Cardiac fibroblast (primary cell): ENCODE measurements around the gene MIDN.
A peak's percentile ranks its signal among the peaks of the same experiment; 100 is the strongest.

Source experiments
- DNase-seq, 2 donors: peaks; one replicate each; pipeline versions ENCODE4 v3.0.0 to v3.0.0-alpha.2; 2010; ENCODE audit warnings: low read depth in 2 of 2
- H3K4me3 ChIP-seq, 2 donors: replicated peaks in 1 of 2; 1 replicate in 1 of 2; 2 replicates in 1 of 2; pipeline ENCODE4 v1.5.1; 2011; ENCODE audit warnings: low read depth in 2 of 2, low read length in 2 of 2, mild to moderate bottlenecking in 2 of 2, moderate library complexity in 1 of 2
- CTCF ChIP-seq: IDR thresholded peaks from one replicate; pipeline ENCODE4 v1.5.1; 2011; ENCODE audit warnings: low read depth, mild to moderate bottlenecking, low read length, inconsistent platforms

Gene MIDN

GRCh38 chr19:1235625-1236538 lies 12.5 kb upstream of the MIDN start:
- H3K4me3 ChIP-seq, result peak overlapping the region; percentile 28 to 35
- no peak for TF ChIP-seq CTCF
- peak in 1 of 2 donors; percentile 23 for DNase-seq

- DNase-seq, result no peak
- no peak for TF ChIP-seq CTCF
- peak overlapping the region; percentile 69 to 74 for H3K4me3 ChIP-seq
Observed at GRCh38 chr19:1236576-1236975, 11.8 kb upstream of the MIDN start.

- TF ChIP-seq CTCF, result no peak
- peak overlapping the region; percentile 69 to 74 for H3K4me3 ChIP-seq
- DNase-seq, result peak in 1 of 2 donors; percentile 20
Observed at GRCh38 chr19:1237027-1237659, 11.2 kb upstream of the MIDN start.

- peak in 1 of 2 donors; percentile 56 for DNase-seq
- H3K4me3 ChIP-seq, result peak within 1 kb of the TSS; percentile 69 to 74
- TF ChIP-seq CTCF, result no peak
Observed at GRCh38 chr19:1237754-1238368, 10.5 kb upstream of the MIDN start, which contains the start of gene CBARP. Gene CBARP (minus strand): TSS chr19:1238005. CDS start chr19:1236100, 1,905 bp downstream.

GRCh38 chr19:1238369-1239303 lies 9.7 kb upstream of the MIDN start:
- peak overlapping the region; percentile 29 to 74 for H3K4me3 ChIP-seq
- TF ChIP-seq CTCF, result no peak
- DNase-seq, result no peak

- TF ChIP-seq CTCF, result no peak
- H3K4me3 ChIP-seq, result no peak overlapping the region
- no peak for DNase-seq
Observed at GRCh38 chr19:1239420-1239795, 9.0 kb upstream of the MIDN start.
